Ovary (tissue), 3 donors: ENCODE results near the gene PKD2.

Source experiments
- POLR2A ChIP-seq: fragments of 450-650 bp; IDR thresholded peaks from one replicate; pipeline ENCODE4 v1.6.1; 2017; ENCODE audit warnings: antibody characterized with exemption, mild to moderate bottlenecking, moderate library complexity
- TF ChIP-seq, protein P1 (sequence below), 3 donors: fragments of 450-650 bp in 2 of 3; fragments of 200-600 bp in 1 of 3; IDR thresholded peaks; one replicate each; pipeline versions ENCODE4 v1.5.1 to v1.8.0; 2016 to 2022; ENCODE audit warnings: antibody characterized with exemption in 3 of 3, mild to moderate bottlenecking in 1 of 3
- donor health status: DM: no; HTN: no; CAD: no.

DNA sequence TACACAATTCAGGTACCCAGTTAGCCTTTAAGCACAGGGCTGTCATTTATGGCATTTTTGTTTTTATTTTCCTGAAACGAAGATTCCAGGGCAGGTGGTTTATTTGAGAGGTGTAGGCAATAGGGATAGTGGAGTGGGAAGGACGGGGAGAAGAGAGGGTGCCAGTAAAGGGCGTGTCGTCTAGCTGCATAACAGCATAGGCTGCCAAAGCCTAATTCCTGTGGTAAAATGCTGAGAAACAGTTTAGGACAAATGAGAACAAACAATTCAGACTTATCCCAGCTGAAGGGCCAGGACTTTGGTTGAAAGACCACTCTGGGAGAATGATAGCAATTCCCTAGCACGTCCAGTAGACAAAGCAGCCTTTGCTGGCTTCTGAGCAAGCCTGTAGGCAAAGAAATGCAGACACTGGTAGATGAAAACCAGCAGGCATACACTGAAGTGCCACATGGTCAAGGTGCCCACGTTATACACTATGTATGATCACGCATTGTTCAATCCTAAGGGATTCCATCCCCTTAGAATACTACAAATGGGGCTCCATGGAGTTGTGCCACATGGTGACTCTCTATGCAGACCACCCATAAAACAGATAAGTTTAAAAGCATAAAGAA is 70.6 kb downstream of the PKD2 start:
- TF ChIP-seq, protein P1, sequence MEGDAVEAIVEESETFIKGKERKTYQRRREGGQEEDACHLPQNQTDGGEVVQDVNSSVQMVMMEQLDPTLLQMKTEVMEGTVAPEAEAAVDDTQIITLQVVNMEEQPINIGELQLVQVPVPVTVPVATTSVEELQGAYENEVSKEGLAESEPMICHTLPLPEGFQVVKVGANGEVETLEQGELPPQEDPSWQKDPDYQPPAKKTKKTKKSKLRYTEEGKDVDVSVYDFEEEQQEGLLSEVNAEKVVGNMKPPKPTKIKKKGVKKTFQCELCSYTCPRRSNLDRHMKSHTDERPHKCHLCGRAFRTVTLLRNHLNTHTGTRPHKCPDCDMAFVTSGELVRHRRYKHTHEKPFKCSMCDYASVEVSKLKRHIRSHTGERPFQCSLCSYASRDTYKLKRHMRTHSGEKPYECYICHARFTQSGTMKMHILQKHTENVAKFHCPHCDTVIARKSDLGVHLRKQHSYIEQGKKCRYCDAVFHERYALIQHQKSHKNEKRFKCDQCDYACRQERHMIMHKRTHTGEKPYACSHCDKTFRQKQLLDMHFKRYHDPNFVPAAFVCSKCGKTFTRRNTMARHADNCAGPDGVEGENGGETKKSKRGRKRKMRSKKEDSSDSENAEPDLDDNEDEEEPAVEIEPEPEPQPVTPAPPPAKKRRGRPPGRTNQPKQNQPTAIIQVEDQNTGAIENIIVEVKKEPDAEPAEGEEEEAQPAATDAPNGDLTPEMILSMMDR (IDR thresholded peaks at IDR 0.05): no peak
- TF ChIP-seq POLR2A: no peak
